Nephron (organoid): ENCODE results near the gene SPATA6L.

Experiments
- H3K27ac Mint-ChIP-seq, 3 experiments: 2 replicates each; pipeline ENCODE4 v1.8.0; 2020; ENCODE audit warnings: mixed read lengths in 3 of 3, mild to moderate bottlenecking in 2 of 3, moderate library complexity in 1 of 3
- H3K27me3 Mint-ChIP-seq: 2 replicates; pipeline ENCODE4 v1.8.0; 2021; ENCODE audit warnings: low read depth, mild to moderate bottlenecking, moderate library complexity, mixed read lengths
- H3K36me3 Mint-ChIP-seq: 2 replicates; pipeline ENCODE4 v1.8.0; 2020; ENCODE audit warnings: low read depth, mixed read lengths
- H3K4me1 Mint-ChIP-seq: 2 replicates; pipeline ENCODE4 v1.8.0; 2020; ENCODE audit warnings: mixed read lengths
- H3K4me3 Mint-ChIP-seq, 3 experiments: 2 replicates each; pipeline ENCODE4 v1.8.0; 2020; ENCODE audit warnings: mild to moderate bottlenecking in 3 of 3, mixed read lengths in 3 of 3, moderate library complexity in 2 of 3
- H3K9me3 Mint-ChIP-seq: 2 replicates; pipeline ENCODE4 v1.8.0; 2020; ENCODE audit warnings: mixed read lengths
- TF ChIP-seq, protein P1 (sequence below), 3 experiments: fragments of 200-600 bp; sonication (generic); IDR thresholded peaks; one replicate each; pipeline ENCODE4 v1.5.0; 2021; ENCODE audit warnings: antibody characterized with exemption in 3 of 3; ENCODE audit not compliant: unreplicated experiment in 3 of 3

The SPATA6L gene

DNA sequence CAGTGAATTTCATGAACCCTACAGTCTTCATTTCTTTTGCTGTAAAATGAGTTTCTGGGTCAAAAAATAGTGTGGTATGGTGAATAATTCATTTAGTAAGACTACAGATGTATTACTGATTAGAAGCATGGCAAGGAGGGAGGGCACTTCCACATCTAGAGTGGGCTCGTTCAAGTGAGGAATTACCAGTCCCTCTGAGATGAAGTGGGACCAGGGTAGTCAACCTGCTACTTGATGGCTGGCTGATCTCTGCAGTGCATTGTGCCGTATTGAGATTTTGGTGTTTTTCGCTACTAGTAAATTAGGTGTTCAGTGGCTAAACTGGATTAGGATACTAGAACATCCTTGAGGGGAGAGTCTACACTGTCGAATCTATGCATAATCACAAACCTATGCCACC, 23.9 kb upstream of the SPATA6L start:
- no peak overlapping the region for H3K4me3 Mint-ChIP-seq
- H3K9me3 Mint-ChIP-seq: no peaks in the 10 kb centered on the region
- TF ChIP-seq, protein P1, sequence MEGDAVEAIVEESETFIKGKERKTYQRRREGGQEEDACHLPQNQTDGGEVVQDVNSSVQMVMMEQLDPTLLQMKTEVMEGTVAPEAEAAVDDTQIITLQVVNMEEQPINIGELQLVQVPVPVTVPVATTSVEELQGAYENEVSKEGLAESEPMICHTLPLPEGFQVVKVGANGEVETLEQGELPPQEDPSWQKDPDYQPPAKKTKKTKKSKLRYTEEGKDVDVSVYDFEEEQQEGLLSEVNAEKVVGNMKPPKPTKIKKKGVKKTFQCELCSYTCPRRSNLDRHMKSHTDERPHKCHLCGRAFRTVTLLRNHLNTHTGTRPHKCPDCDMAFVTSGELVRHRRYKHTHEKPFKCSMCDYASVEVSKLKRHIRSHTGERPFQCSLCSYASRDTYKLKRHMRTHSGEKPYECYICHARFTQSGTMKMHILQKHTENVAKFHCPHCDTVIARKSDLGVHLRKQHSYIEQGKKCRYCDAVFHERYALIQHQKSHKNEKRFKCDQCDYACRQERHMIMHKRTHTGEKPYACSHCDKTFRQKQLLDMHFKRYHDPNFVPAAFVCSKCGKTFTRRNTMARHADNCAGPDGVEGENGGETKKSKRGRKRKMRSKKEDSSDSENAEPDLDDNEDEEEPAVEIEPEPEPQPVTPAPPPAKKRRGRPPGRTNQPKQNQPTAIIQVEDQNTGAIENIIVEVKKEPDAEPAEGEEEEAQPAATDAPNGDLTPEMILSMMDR (IDR thresholded peaks at IDR 0.05; ENCODE audit: unreplicated experiment in 3 of 3): no peak
- no peaks in the 10 kb centered on the region for H3K4me1 Mint-ChIP-seq
- no peak overlapping the region for H3K27ac Mint-ChIP-seq
- H3K27me3 Mint-ChIP-seq: no peaks in the 10 kb centered on the region
- peaks cover 51% of the 10 kb centered on the region for H3K36me3 Mint-ChIP-seq

DNA sequence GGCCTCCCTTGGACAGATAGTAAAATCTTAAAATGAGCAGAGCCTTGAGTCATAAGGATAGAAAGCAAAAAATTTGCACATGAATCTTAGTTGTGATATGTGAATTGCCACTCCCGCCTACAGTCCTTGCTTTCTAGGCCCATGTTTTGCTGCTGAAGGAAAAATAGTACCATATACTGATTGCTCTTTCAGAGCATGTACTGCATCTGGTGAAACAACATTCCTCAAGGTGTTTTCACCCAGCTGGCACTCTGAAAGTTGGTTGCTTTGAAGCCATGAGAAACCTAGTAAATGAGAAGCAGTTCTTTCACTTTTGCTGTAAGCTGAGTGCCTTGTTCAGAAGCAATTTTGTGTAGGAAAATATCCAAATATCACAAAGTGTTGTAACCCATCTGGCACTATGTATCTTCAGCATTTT, 23.4 kb upstream of the SPATA6L start:
- Mint-ChIP-seq H3K4me3 (no peak overlapping the region), H3K36me3 (peaks cover 55% of the 10 kb centered on the region), H3K27me3 (no peaks in the 10 kb centered on the region), H3K27ac (no peak overlapping the region), H3K9me3 (no peaks in the 10 kb centered on the region), H3K4me1 (no peaks in the 10 kb centered on the region)
- TF ChIP-seq, protein P1 (IDR thresholded peaks at IDR 0.05; ENCODE audit: unreplicated experiment in 3 of 3): no peak

DNA sequence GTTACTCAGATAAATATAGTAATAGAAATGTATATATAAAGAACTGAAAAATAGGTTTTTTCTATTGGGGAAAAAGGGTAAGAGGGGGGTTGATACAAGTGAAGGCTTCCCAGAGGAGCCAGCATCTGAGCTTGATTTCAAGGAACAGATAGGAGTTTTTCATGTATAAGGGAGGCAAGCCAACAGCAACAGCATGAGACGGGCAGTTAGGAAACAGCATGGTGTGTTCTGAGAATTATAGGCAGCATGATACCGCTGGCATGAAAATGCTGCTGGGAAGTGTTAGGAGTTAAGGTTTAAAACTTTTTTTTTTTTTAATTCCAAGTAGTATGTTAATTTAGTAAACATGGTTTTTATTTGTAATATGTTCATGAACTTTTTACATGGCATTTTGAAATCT, 22.7 kb upstream of the SPATA6L start:
- no peak overlapping the region for H3K4me3 Mint-ChIP-seq
- H3K27ac Mint-ChIP-seq: no peak overlapping the region
- no peaks in the 10 kb centered on the region for H3K9me3 Mint-ChIP-seq
- H3K27me3 Mint-ChIP-seq: no peaks in the 10 kb centered on the region
- no peaks in the 10 kb centered on the region for H3K4me1 Mint-ChIP-seq
- H3K36me3 Mint-ChIP-seq: peaks cover 57% of the 10 kb centered on the region
- TF ChIP-seq, protein P1 (IDR thresholded peaks at IDR 0.05; ENCODE audit: unreplicated experiment in 3 of 3): no peak

DNA sequence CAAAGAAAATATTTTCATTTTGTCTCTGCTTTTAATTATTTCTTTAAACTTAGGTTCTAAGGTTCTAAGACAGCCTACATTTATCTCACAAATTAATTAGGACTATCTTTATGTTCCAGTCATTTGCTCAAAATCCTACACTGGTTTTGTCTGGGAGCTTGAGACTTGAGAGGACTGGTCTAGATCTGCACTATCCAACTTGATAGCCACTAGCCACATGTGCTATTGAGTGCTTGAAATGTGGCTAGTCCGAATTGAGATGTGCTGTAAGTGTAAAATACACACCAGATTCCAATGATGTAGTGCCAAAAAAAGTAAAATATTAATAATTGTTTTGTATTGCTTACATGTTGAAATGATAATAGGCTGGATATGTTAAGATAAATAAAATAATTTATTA, 20.3 kb upstream of the SPATA6L start:
- no peaks in the 10 kb centered on the region for H3K4me1 Mint-ChIP-seq
- H3K9me3 Mint-ChIP-seq: no peaks in the 10 kb centered on the region
- TF ChIP-seq, protein P1 (IDR thresholded peaks at IDR 0.05; ENCODE audit: unreplicated experiment in 3 of 3): no peak
- peaks cover 49% of the 10 kb centered on the region for H3K36me3 Mint-ChIP-seq
- H3K27ac Mint-ChIP-seq: no peak overlapping the region
- H3K27me3 Mint-ChIP-seq: no peaks in the 10 kb centered on the region
- H3K4me3 Mint-ChIP-seq: no peak overlapping the region

DNA sequence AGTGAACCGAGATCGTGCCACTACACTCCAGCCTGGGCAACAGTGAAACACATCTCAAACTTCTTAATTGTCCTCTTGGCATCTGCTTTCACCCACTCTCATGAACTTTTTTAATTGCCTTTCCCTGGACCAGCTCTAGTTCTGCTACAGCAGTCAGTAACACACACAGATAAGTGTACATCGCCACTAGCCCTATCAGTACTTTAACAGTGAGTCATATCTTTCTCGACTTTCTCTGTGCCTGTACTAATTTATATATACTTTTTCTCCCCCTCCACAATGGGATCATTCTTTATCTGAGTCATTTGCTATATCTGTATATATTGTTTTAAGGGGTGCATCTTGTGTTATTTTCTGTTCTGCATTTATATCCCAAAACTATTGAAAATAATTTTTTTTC, 19.8 kb upstream of the SPATA6L start:
- Mint-ChIP-seq H3K4me3 (no peak overlapping the region), H3K27ac (no peak overlapping the region), H3K4me1 (no peaks in the 10 kb centered on the region), H3K27me3 (no peaks in the 10 kb centered on the region), H3K9me3 (no peaks in the 10 kb centered on the region), H3K36me3 (peaks cover 45% of the 10 kb centered on the region)
- TF ChIP-seq, protein P1 (IDR thresholded peaks at IDR 0.05; ENCODE audit: unreplicated experiment in 3 of 3): no peak

DNA sequence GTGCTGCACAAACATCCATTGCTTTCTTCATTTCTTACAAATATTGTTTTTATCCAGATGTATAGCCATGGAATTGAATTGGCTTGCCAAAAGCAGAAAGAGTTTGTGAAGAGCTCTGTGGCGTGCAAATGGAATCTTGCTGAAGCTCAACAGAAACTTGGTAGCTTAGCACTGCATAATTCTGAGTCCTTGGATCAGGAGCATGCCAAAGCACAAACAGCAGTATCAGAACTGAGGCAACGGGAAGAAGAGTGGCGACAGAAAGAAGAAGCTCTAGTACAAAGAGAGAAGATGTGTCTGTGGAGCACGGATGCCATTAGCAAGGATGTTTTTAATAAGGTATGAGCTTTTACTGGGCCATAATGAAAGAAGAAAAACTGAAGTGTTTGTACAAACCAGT, 18.5 kb upstream of the SPATA6L start:
- Mint-ChIP-seq H3K9me3 (no peaks in the 10 kb centered on the region), H3K27me3 (no peaks in the 10 kb centered on the region), H3K4me3 (no peak overlapping the region), H3K4me1 (no peaks in the 10 kb centered on the region), H3K36me3 (peaks cover 34% of the 10 kb centered on the region), H3K27ac (no peak overlapping the region)
- TF ChIP-seq, protein P1 (IDR thresholded peaks at IDR 0.05; ENCODE audit: unreplicated experiment in 3 of 3): no peak
